HAP-1 (cell line): Measurements from ENCODE around the gene BCAS1.
"Not testable (repeated sequence)": the region's sequence is repeated elsewhere in the genome, so short reads cannot be mapped to it uniquely, and the experiment has no call there.

ENCODE experiments used
- DNase-seq, 2 experiments: peaks; one replicate each; pipeline ENCODE4 v3.0.0-alpha.2; 2016 to 2020; ENCODE audit warnings: low spot score in 2 of 2
- H3K27me3 ChIP-seq: fragments of 250-450 bp; sonication (Bioruptor Pico); 2 replicates; pipeline ENCODE4 v1.5.1; 2020; ENCODE audit warnings: low read depth, mild to moderate bottlenecking, moderate library complexity
- H3K36me3 ChIP-seq: fragments of 250-450 bp; sonication (Bioruptor Pico); replicated peaks from 2 replicates; pipeline ENCODE4 v1.5.1; 2020; ENCODE audit warnings: mild to moderate bottlenecking
- H3K4me1 ChIP-seq: fragments of 250-450 bp; sonication (Bioruptor Pico); 2 replicates; pipeline ENCODE4 v1.5.1; 2020; ENCODE audit warnings: mild to moderate bottlenecking
- H3K4me3 ChIP-seq: fragments of 250-450 bp; sonication (Bioruptor Pico); 2 replicates; pipeline ENCODE4 v1.5.1; 2020; ENCODE audit warnings: mild to moderate bottlenecking, moderate library complexity
- H3K9me3 ChIP-seq: fragments of 250-450 bp; sonication (Bioruptor Pico); 2 replicates; pipeline ENCODE4 v1.5.1; 2020; ENCODE audit warnings: mild to moderate bottlenecking, moderate library complexity
- in situ Hi-C: fragments of 300-500 bp; cut with MboI; formaldehyde crosslinking; loops from 3 replicates; pipeline ENCODE4 v1.14.3; 2020; ENCODE audit warnings: low sequenced_read_pairs, inconsistent platforms, mixed read lengths

BCAS1 gene

GRCh38 chr20:53934421-53935343 lies 135.7 kb downstream of the BCAS1 start:
- no peaks in the 10 kb centered on the region for H3K27me3 ChIP-seq
- in situ Hi-C loops = no loop called here
- H3K9me3 ChIP-seq = no peaks in the 10 kb centered on the region
- peaks cover 8% of the 10 kb centered on the region for H3K4me1 ChIP-seq
- H3K4me3 ChIP-seq = no peak overlapping the region
- no peak for DNase-seq
- no peaks in the 10 kb centered on the region for H3K36me3 ChIP-seq

- Histone ChIP-seq H3K4me1 (peaks cover 3% of the 10 kb centered on the region), H3K9me3 (no peaks in the 10 kb centered on the region), H3K27me3 (no peaks in the 10 kb centered on the region), H3K4me3 (no peak overlapping the region), H3K36me3 (no peaks in the 10 kb centered on the region)
- no peak for DNase-seq
- in situ Hi-C loops = no loop called here
Measured at GRCh38 chr20:53933232-53933846, 137.1 kb downstream of the BCAS1 start.

DNA sequence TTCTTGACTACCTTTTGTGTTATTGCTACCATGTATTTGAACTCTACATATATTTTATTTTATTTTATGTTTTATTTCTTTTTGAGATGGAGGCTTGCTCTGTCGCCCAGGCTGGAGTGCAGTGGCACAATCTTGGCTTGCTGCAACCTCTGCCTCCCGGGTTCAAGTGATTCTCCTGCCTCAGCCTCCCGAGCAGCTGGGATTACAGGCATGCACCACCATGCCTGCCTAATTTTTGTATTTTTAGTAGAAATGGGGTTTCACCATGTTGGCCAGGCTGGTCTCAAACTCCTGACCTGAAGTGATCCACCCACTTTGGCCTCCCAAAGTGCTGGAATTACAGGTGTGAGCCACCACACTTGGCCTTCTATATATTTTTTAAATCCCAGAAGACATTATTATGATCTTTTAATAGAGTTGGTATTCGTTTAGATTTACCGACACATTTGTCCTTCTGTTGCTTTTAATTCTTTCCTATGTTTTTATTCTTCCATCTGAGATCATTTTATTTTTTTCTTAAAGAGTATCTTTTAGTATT lies 137.7 kb downstream of the BCAS1 start:
- DNase-seq, H3K27me3 ChIP-seq, H3K4me3 ChIP-seq, H3K9me3 ChIP-seq, H3K36me3 ChIP-seq, H3K4me1 ChIP-seq, in situ Hi-C loops: not testable (repeated sequence)

GRCh38 chr20:53931597-53931996 lies 138.8 kb downstream of the BCAS1 start:
- H3K4me1 ChIP-seq = peaks cover 3% of the 10 kb centered on the region
- no peak for DNase-seq
- H3K9me3 ChIP-seq = no peaks in the 10 kb centered on the region
- H3K36me3 ChIP-seq = no peaks in the 10 kb centered on the region
- no peaks in the 10 kb centered on the region for H3K27me3 ChIP-seq
- H3K4me3 ChIP-seq = no peak overlapping the region
- in situ Hi-C loops = no loop called here

- Histone ChIP-seq H3K36me3 (no peaks in the 10 kb centered on the region), H3K27me3 (no peaks in the 10 kb centered on the region), H3K4me3 (no peak overlapping the region), H3K4me1 (peaks cover 3% of the 10 kb centered on the region), H3K9me3 (no peaks in the 10 kb centered on the region)
- in situ Hi-C loops = no loop called here
- DNase-seq = no peak
Measured at GRCh38 chr20:53930651-53931504, 139.5 kb downstream of the BCAS1 start.

DNA sequence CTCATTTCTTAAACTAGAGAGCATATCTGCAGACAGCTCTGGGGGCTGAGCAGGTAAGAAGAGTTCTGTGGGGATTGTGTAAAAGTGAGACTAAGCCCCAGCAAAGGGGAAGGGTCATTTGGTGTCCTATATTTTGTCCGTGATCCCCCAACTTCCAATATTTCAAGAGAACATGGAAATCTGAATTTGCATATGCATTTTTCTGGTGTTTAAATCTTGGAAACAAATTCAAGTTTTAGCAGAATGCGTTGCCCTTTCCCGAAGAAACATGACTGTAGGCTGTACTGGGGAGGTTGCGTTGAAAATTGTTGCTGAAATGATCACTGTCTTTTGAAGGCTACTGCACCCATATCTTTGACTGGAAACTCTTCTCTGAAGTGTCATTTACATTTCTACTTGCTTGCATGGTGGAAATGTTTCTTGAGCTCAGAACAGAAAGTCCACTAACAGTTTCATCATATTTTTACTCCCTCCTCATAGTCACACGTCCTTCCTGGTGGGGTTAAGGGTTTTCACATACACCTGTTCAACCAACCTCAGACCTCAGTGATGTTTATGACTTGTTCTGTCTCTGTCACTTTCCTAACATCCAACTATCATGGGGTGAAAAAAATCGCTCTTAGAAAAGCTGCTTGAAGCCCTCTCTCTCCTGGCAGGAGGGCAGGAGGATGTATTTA lies 140.3 kb downstream of the BCAS1 start:
- Histone ChIP-seq H3K9me3 (no peaks in the 10 kb centered on the region), H3K4me3 (no peak overlapping the region), H3K27me3 (no peaks in the 10 kb centered on the region), H3K4me1 (peaks cover 3% of the 10 kb centered on the region), H3K36me3 (no peaks in the 10 kb centered on the region)
- in situ Hi-C loops = no loop called here
- no peak for DNase-seq

DNA sequence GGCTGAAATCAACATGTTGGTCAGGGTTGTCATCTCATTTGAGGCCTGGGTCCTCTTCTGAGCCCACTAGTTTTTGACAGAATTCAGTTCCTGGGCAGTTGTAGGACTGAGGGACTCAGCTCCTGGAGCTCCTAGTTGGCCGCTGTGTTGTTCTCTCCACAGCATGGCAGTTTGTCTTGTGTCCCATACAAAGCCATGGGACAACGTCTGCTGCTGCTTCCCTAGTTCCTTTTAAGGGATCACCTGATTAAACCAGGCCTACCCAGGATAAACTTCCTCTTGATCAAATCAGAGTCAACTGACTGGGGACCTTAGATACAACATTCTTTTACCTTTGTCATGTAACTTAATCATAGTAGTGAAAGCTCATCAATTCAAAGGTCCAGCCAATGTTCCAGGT lies 141.0 kb downstream of the BCAS1 start:
- Histone ChIP-seq H3K36me3 (no peaks in the 10 kb centered on the region), H3K27me3 (no peaks in the 10 kb centered on the region), H3K9me3 (no peaks in the 10 kb centered on the region), H3K4me3 (no peak overlapping the region), H3K4me1 (peaks cover 3% of the 10 kb centered on the region)
- in situ Hi-C loops = no loop called here
- DNase-seq = no peak

- in situ Hi-C loops = no loop called here
- no peak overlapping the region for H3K4me3 ChIP-seq
- H3K27me3 ChIP-seq = no peaks in the 10 kb centered on the region
- no peaks in the 10 kb centered on the region for H3K36me3 ChIP-seq
- peaks cover 3% of the 10 kb centered on the region for H3K4me1 ChIP-seq
- H3K9me3 ChIP-seq = no peaks in the 10 kb centered on the region
- DNase-seq = no peak
Measured at GRCh38 chr20:53927990-53928389, 142.4 kb downstream of the BCAS1 start.

DNA sequence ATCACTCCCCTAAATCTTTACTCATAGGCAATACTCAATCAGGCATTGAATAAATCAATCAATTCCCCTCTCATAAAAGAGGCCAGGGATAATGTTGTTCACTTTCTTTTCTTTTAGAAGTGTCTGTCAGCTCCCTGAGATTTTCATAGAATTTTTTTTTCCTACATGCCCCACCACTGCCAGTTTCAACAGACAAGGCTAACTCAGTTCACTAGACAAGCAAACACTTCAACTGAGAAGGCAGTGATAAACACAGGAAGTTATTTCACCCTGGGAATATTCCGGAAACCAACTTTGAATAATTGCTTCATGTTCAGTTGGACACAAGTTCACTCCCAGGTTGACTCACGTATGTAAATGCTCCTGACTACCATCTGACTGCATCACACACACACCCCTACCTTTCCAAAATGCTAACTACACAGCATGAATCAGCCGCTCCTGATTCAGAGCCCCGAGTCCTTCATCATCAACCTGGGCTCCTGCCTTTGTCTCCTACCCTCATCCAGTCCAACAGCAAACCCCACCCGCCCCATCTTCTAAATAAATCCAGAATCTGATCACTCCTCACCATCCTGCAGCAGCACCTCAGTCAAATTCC lies 143.9 kb downstream of the BCAS1 start:
- H3K27me3 ChIP-seq = no peaks in the 10 kb centered on the region
- H3K36me3 ChIP-seq = no peaks in the 10 kb centered on the region
- in situ Hi-C loops = no loop called here
- H3K4me3 ChIP-seq = no peak overlapping the region
- H3K4me1 ChIP-seq = no peaks in the 10 kb centered on the region
- DNase-seq = no peak
- H3K9me3 ChIP-seq = no peaks in the 10 kb centered on the region

- Histone ChIP-seq H3K36me3 (no peaks in the 10 kb centered on the region), H3K9me3 (no peaks in the 10 kb centered on the region), H3K27me3 (no peaks in the 10 kb centered on the region), H3K4me3 (no peak overlapping the region), H3K4me1 (no peaks in the 10 kb centered on the region)
- no peak for DNase-seq
- in situ Hi-C loops = no loop called here
Measured at GRCh38 chr20:53925651-53926401, 144.6 kb downstream of the BCAS1 start.

GRCh38 chr20:53923566-53924369 lies 146.6 kb downstream of the BCAS1 start:
- H3K4me3 ChIP-seq = no peak overlapping the region
- H3K36me3 ChIP-seq = no peaks in the 10 kb centered on the region
- no peaks in the 10 kb centered on the region for H3K9me3 ChIP-seq
- in situ Hi-C loops = no loop called here
- no peaks in the 10 kb centered on the region for H3K27me3 ChIP-seq
- DNase-seq = no peak
- H3K4me1 ChIP-seq = no peaks in the 10 kb centered on the region

DNA sequence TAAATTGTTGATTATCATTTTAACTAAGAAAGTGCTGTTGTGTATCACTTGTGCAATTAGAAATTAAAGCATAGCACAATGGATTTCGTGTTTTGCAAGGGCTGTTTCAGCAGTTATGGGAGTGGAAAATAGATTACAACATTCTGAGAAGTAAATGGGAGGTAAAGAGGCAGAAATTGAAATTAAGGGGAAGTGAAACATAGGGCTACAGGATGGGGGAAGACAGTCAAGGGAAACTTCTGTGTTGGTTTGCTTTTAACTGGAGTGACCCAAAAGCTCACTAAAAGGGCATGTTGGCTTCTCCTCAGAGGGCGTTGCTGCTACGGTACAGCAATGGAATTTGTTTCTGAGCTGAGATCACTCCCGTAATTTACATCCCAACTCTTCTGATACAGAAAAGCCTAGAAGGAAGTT lies 147.5 kb downstream of the BCAS1 start:
- H3K4me1 ChIP-seq = no peaks in the 10 kb centered on the region; the same call in 1 of the 2 replicates

More for the DNA sequence above, 147.5 kb downstream of the BCAS1 start:
- no peaks in the 10 kb centered on the region for H3K9me3 ChIP-seq
- H3K4me3 ChIP-seq = no peak overlapping the region
- in situ Hi-C loops = no loop called here
- no peak for DNase-seq
- no peaks in the 10 kb centered on the region for H3K27me3 ChIP-seq
- no peaks in the 10 kb centered on the region for H3K36me3 ChIP-seq
